GM10847 (cell line): ENCODE results near the gene SLC39A11.

ENCODE experiments used
- POLR2A ChIP-seq: IDR thresholded peaks from 2 replicates; pipeline ENCODE4 v1.6.1; 2011; ENCODE audit not compliant: insufficient read length; ENCODE audit errors: extremely low read depth

Gene SLC39A11

GRCh38 chr17:72702136-72702735 is 390.3 kb downstream of the SLC39A11 start:
- no peak for TF ChIP-seq POLR2A

GRCh38 chr17:72700226-72700625 is 392.3 kb downstream of the SLC39A11 start:
- no peak for TF ChIP-seq POLR2A

- no peak for TF ChIP-seq POLR2A
Measured at GRCh38 chr17:72699545-72699944, 392.9 kb downstream of the SLC39A11 start.

DNA sequence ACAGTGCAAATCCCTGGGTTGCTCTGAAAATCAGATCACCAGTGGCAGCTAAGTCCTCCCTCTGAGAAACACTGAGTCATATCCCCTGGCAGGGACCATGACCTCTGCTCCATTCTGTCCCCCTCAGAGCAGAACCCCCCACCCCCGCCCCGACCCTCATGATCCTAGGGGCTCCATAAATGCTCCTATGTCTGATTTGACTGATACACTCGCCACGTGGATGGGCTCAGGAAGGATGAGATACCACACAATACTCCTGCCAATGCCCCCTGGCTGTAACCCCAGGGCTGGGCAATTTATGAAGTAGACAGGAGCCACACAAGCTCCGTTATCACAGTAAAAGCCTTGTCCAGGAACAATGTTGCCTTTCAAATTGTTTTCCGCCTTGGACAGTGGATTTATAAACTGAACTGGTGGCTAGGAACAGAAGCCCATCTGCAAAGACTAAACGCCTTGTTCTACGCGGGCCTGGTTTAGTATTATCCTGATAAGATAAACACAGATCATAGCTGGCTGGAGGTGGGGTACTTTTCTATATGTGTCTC is 394.8 kb downstream of the SLC39A11 start:
- no peak for TF ChIP-seq POLR2A

GRCh38 chr17:72696721-72697120 is 395.8 kb downstream of the SLC39A11 start:
- TF ChIP-seq POLR2A = no peak

DNA sequence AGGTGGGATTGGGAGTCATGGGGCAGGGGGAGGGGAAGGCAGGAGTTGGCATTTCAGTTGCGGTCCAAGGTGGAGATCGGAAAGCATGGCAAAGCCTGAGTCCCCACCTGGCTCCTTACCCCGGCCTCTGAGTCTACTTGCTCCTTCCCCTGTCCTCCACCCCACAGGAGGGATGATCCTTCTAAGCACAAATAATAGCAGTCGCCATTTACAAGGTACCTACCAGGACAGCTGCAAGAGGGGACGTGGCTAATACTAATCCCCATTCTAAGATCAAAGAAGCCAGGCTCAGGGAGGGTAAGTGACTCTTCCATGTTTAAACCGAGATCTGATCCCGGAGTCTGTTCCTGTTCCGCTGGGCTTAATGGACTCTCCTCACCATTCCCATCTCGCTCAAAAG is 396.3 kb downstream of the SLC39A11 start:
- TF ChIP-seq POLR2A = no peak

GRCh38 chr17:72693956-72694355 is 398.5 kb downstream of the SLC39A11 start:
- TF ChIP-seq POLR2A = no peak

DNA sequence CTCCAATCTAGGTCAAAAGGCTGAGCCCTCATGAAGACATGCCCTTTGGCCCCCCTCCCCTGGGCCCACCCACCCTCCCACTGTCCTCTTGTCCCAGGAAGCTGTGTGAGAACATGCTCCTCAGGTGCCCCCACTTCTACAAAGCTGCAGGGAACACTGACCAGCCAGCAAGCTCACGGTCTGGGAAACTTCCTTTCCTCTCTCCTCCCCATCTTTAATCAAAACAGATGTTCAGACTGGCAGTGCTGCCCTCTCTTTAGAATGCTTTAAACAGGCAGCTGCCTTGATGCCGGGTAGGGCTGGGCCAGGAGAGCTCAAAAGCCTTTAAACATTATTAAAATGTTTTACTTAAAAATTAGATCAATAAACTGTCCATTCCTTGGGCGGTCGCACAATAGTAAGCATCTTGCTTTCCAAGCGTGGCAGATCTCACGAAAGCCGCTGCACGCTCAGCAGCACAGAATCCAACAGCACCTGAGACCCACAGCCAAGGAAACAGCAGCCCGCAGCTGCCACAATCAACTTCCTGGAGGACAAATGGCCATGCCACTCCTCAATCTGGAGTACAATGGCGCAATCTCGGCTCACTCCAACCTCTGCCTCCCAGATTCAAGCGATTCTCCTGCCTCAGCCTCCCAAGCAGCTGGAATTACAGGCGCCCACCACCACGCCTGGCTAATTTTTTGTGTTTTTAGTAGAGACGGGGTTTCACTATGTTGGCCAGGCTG is 399.2 kb downstream of the SLC39A11 start:
- TF ChIP-seq POLR2A = no peak

- TF ChIP-seq POLR2A = no peak
Measured at GRCh38 chr17:72692676-72693075, 399.8 kb downstream of the SLC39A11 start.

- no peak for TF ChIP-seq POLR2A
Measured at GRCh38 chr17:72691586-72691985, 400.9 kb downstream of the SLC39A11 start.

- no peak for TF ChIP-seq POLR2A
Measured at GRCh38 chr17:72691017-72691416, 401.5 kb downstream of the SLC39A11 start.

GRCh38 chr17:72687886-72688285 is 404.6 kb downstream of the SLC39A11 start:
- TF ChIP-seq POLR2A = no peak

GRCh38 chr17:72684405-72685020 is 408.0 kb downstream of the SLC39A11 start:
- TF ChIP-seq POLR2A = no peak

- no peak for TF ChIP-seq POLR2A
Measured at GRCh38 chr17:72683506-72684404, 408.7 kb downstream of the SLC39A11 start.

DNA sequence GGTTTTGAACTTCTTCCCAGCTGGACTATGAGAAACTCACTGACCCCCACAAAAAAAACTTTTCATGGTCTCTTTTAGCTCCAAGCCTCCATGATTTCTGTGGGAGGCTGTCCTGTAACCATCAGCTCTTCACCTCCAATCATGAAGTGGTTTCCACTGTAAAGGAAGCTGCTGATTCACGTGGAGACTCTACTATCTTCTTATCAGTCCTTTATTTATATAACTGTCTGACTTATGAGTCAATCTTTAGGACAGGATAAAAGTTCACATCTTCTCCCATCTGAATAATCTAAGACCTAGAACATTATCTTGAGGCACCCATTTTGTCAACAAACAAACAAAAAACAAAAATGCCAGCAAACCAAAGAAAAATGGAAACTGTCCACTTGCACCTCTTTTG is 409.9 kb downstream of the SLC39A11 start:
- TF ChIP-seq POLR2A = no peak
